SJSA1 (cell line): ENCODE results near the gene ELK4. TPM values are rescaled to one million over a fixed set of nuclear protein-coding genes. Genes with fewer than 3 reads are reported as not detected.

Source experiments
- DNase-seq, 2 experiments: peaks; one replicate each; pipeline ENCODE4 v3.0.0-alpha.2; 2015 to 2020; ENCODE audit warnings: low spot score in 2 of 2, low read depth in 1 of 2
- H3K27ac ChIP-seq: fragments of 250-450 bp; sonication (Bioruptor Pico); 2 replicates; pipeline ENCODE4 v1.5.1; 2020; ENCODE audit warnings: mild to moderate bottlenecking, moderate library complexity
- H3K27me3 ChIP-seq: fragments of 250-450 bp; sonication (Bioruptor Pico); replicated peaks from 2 replicates; pipeline ENCODE4 v1.5.1; 2020; ENCODE audit warnings: mild to moderate bottlenecking, moderate library complexity
- H3K36me3 ChIP-seq: fragments of 250-450 bp; sonication (Bioruptor Pico); 2 replicates; pipeline ENCODE4 v1.5.1; 2020; ENCODE audit warnings: mild to moderate bottlenecking
- H3K4me1 ChIP-seq: fragments of 250-450 bp; sonication (Bioruptor Pico); replicated peaks from 2 replicates; pipeline ENCODE4 v1.6.1; 2021; ENCODE audit warnings: mild to moderate bottlenecking
- H3K4me3 ChIP-seq: fragments of 250-450 bp; sonication (Bioruptor Pico); 2 replicates; pipeline ENCODE4 v1.5.1; 2020; ENCODE audit warnings: mild to moderate bottlenecking
- H3K9me3 ChIP-seq: fragments of 250-450 bp; sonication (Bioruptor Pico); replicated peaks from 2 replicates; pipeline ENCODE4 v1.5.1; 2020; ENCODE audit warnings: mild to moderate bottlenecking
- total RNA-seq: library from RNA; depleted of rRNA; stranded (reverse); fragments of >200 nt; shearing (Covaris generic); gene quantifications from 2 replicates; pipeline ENCODE4 v1.2.3, GENCODE V29; 2014

Gene ELK4
- total RNA-seq, 1 experiment from 2014 or later: 18.4 TPM

DNA sequence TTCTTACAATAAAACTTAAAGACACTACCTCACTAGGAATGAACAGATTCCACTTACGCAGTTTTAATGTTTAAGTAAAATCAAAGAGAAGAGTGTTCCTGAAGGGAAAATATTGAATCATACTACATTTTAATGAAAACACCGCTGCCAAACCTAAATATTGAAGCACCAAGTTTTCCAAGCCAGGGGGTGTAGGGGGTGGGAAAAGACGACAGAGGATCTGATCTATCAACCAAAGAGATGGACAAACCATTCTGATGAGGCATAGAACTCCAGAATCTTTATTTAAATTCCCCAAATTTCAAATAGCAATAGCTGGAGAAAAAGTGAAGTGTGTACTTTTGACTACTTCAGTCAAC is 1.2 kb downstream of the ELK4 start:
- H3K9me3 ChIP-seq: no peaks in the 10 kb centered on the region
- no peaks in the 10 kb centered on the region for H3K27me3 ChIP-seq
- H3K27ac ChIP-seq: peak overlapping the region; percentile 92
- peak overlapping the region; percentile 94 for H3K4me3 ChIP-seq
- no peak for DNase-seq
- H3K36me3 ChIP-seq: peaks cover 7% of the 10 kb centered on the region
- peaks cover 16% of the 10 kb centered on the region for H3K4me1 ChIP-seq

DNA sequence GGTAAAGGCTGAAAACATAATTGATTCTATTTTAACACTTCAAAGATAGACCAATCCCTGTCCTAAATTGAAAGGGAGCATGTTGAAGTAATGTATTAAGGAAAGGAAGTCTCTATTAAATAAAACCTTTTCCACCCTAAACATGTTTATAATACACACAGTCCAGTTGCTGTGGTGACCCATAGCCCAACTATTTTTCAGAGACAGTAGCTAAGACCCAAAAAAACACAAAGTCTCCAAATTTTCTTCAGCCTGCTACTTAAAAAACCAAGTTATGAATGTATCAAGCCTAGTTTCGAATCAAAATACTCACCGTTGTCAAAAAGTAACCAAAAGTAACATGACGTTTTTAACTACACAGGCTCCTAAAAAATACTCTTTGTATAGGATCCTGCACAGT is 1.6 kb downstream of the ELK4 start:
- Histone ChIP-seq H3K4me1 (peaks cover 16% of the 10 kb centered on the region), H3K27me3 (no peaks in the 10 kb centered on the region), H3K9me3 (no peaks in the 10 kb centered on the region), H3K4me3 (peak overlapping the region; percentile 94), H3K27ac (peak overlapping the region; percentile 92), H3K36me3 (peaks cover 7% of the 10 kb centered on the region)
- DNase-seq: peak in 1 of 2 experiments; percentile 16

DNA sequence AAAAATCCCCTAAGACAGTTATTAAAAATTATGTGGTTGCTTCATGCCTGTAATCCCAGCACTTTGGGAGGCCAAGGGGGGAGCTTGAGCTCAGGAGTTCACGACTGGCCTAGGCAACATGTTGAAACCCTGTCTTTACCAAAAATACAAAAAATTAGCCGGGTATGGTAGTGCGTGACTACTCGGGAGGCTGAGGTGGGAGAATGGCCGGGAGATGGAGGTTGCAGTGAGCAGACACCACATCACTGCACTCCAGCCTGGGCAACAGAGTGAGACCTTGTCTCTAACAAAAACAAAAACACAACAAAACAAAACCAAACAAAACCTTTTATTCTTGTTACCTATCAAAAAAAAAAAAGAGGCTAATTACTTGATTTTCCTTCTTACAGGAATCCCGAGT is 2.1 kb downstream of the ELK4 start:
- Histone ChIP-seq H3K27ac (no peak overlapping the region), H3K27me3 (no peaks in the 10 kb centered on the region), H3K9me3 (no peaks in the 10 kb centered on the region), H3K4me3 (no peak overlapping the region), H3K4me1 (peaks cover 16% of the 10 kb centered on the region), H3K36me3 (peaks cover 7% of the 10 kb centered on the region)
- DNase-seq: no peak

DNA sequence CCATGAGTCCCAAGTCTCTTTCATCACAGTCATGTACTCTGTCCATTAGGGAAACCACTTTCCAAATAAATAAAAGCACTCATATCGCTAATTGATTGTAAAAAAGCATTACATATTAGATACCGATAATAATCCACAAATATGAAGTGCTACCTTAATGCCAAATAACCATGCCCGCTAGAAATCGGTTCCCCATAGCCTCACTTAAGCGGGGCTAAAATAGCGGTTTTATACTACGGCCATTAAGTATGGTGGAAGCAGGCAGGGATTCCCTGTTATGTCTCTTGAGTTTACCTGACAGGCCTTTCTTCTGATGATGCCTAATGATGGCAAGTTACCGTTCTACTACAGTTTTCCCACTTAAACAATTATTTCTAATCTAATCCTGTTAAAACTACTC is 3.9 kb downstream of the ELK4 start:
- Histone ChIP-seq H3K36me3 (peaks cover 16% of the 10 kb centered on the region), H3K4me3 (no peak overlapping the region), H3K27me3 (no peaks in the 10 kb centered on the region), H3K9me3 (no peaks in the 10 kb centered on the region), H3K27ac (no peak overlapping the region), H3K4me1 (peaks cover 16% of the 10 kb centered on the region)
- DNase-seq: no peak

DNA sequence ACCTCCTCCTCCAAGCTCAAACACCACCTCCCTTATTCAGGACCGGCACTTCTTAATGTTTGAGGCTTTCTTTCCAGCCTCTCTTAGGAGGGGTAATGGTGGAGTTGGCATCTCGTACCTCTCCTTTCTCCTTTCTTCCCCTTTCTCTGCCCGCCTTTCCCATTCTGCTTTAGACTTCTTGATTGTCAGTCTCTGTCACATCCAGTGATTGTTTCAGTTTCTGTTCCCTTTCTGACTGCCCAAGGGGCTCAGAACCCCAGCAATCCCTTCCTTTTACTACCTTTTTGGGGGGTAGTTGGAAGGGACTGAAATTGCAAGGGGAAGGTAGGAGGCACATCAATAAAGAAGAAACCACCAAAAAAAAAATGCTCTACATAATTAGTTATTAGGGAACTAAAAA is 5.6 kb downstream of the ELK4 start:
- Histone ChIP-seq H3K36me3 (peaks cover 25% of the 10 kb centered on the region), H3K4me3 (no peak overlapping the region)

DNA sequence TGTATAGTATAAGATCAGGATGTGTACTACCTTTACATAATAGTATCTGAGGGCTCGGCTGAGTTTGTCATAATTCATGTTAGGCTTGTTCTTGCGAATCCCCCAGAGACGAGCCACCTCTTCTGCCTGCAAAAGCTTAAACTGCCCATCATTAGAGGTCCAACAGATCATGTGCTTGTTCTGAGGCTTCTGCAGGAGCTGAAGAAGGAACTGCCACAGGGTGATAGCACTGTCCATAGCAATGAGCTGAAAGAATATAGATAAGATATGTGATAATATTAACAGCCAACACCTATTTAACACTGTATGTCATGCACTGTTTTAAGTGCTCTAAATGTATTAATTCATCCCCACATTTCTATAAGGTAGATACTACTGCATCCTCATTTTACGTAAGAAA is 8.2 kb downstream of the ELK4 start:
- no peak for DNase-seq
- peaks cover 45% of the 10 kb centered on the region for H3K36me3 ChIP-seq
- no peaks in the 10 kb centered on the region; the same call in 1 of the 2 replicates for H3K4me1 ChIP-seq

More for the DNA sequence above, 5.6 kb downstream of the ELK4 start:
- DNase-seq: no peak
- H3K27me3 ChIP-seq: no peaks in the 10 kb centered on the region
- H3K9me3 ChIP-seq: no peaks in the 10 kb centered on the region
- no peak overlapping the region for H3K27ac ChIP-seq
- H3K4me1 ChIP-seq: peaks cover 9% of the 10 kb centered on the region

DNA sequence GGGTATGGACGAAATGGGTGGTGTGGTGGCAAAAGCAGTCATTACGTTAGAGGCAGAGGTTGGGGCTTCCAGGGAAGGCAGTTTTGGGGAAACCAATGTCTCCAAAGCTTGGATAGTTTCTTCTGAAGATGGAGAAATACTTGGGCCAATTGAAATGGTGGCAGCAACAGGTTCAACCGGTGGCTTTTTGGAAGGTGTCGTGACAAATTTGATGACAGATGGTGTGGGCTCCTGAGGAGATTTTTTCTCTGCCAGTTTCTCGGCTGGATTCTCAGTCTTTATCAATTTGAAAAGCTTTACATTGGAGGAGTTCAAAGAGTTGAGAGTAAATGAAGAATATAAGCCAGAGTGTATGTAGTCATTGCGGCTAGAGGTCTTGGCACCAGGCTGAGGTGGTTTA is 11.5 kb downstream of the ELK4 start:
- H3K4me1 ChIP-seq: no peaks in the 10 kb centered on the region; the same call in 1 of the 2 replicates
- H3K36me3 ChIP-seq: peaks cover 77% of the 10 kb centered on the region
- H3K27me3 ChIP-seq: no peaks in the 10 kb centered on the region
- H3K27ac ChIP-seq: no peak overlapping the region
- no peak for DNase-seq
- no peak overlapping the region for H3K4me3 ChIP-seq
- H3K9me3 ChIP-seq: no peaks in the 10 kb centered on the region

More for the DNA sequence above, 8.2 kb downstream of the ELK4 start:
- Histone ChIP-seq H3K27ac (no peak overlapping the region), H3K4me3 (no peak overlapping the region), H3K27me3 (no peaks in the 10 kb centered on the region), H3K9me3 (no peaks in the 10 kb centered on the region)

DNA sequence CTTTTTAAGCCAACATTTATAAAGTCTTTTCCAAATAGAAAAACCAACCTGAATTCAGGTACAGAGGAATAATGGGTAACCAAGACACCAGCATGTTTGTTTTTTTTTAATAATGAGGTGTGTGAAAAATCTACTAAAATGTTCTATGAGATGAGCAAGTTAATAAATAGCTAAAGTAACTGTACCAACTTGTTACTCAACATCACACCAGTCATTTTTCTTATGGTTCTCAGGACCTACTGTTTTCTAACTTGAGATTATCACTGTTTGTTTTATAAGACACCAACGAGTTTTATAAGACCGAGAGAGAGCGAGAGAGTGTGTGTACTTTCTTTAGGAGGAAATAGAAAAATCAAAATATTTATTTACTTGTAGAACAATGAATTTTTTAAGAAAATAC is 12.4 kb downstream of the ELK4 start:
- no peak overlapping the region for H3K4me3 ChIP-seq
- no peaks in the 10 kb centered on the region for H3K9me3 ChIP-seq
- no peaks in the 10 kb centered on the region for H3K27me3 ChIP-seq
- no peak overlapping the region for H3K27ac ChIP-seq
- no peaks in the 10 kb centered on the region; the same call in 1 of the 2 replicates for H3K4me1 ChIP-seq
- peaks cover 83% of the 10 kb centered on the region for H3K36me3 ChIP-seq
- DNase-seq: no peak

DNA sequence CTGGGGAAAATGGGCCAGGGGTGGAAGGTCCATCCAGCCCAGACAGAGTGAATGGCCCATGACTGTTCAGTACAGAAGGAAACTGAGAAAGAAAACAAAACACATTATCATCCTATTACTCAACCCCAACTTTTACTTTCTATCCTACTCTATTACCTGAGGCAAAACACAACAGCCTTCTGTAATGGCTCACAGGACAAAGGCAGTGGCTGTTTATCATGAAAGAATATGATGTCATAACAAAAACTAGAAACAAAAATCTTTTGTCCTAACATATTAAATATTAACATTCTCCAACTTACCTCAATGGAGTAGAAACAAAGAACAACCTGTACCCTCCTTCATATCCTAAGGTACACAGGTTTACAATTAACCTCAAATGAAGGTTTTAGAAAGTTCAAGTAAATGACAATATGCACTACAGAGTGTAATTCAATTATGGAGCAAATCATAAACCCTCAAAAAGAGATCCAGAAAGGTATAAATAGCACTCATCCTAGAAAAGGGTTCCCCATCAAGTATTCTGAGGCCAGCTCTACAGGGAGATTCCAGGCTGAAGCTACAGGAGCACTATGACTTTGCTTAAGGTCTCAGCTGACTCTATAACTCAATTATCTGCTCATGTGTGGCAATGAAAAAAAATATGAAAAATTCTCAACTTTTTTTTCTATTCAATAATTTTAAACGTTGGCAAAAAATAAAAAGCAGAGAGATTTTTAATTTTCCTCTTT is 15.1 kb downstream of the ELK4 start:
- Histone ChIP-seq H3K36me3 (peaks cover 82% of the 10 kb centered on the region), H3K4me3 (no peak overlapping the region)
- no peak for DNase-seq

DNA sequence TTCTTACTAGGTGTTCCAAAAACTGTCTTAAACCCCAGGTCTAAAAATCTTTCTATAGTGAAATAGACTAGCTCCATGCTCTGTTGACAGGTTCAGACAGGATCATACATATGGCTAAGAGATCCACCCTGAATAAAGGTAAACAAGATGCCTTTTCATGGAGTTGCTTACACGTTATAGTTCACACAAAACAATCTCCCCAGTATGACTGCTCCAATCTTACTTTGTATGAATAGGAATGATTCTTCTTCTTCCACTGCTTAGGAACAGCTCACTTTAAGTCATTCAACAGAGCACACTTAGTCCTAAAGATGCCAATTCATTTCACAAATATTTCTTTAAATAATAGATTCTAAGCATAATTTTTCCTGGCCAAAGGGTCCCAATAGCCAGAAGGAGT is 16.0 kb downstream of the ELK4 start:
- DNase-seq: no peak
- Histone ChIP-seq H3K4me1 (no peaks in the 10 kb centered on the region), H3K36me3 (peaks cover 85% of the 10 kb centered on the region), H3K4me3 (no peak overlapping the region), H3K27ac (no peak overlapping the region), H3K27me3 (no peaks in the 10 kb centered on the region), H3K9me3 (no peaks in the 10 kb centered on the region)

More for the DNA sequence above, 15.1 kb downstream of the ELK4 start:
- no peaks in the 10 kb centered on the region for H3K9me3 ChIP-seq
- no peaks in the 10 kb centered on the region; the same call in 1 of the 2 replicates for H3K4me1 ChIP-seq
- no peaks in the 10 kb centered on the region for H3K27me3 ChIP-seq
- no peak overlapping the region for H3K27ac ChIP-seq

DNA sequence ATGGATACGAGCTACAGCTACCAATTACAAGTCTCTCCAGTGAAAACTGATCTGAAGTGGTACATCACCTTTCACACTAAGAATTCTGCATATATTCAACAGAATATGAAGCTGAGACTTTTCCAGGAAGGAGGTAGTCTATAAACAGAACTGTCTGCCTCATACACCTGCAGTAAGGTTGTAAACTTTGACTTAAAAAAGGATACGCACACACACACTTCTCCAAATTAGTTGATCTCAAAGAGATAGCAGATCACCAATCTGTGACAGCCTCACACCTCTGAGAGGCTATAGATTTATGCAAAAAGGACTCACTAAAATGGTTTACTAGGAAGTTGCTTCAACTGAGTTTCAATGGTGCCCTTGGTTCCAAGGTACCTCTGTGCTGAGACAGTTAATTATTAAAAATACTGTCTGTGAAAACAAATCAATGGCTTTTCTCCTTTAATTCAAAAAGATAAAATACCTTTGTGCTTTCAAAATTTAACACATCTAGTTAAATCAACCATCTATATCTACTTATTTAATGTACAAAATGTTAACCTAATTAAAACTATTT is 17.9 kb downstream of the ELK4 start:
- H3K27ac ChIP-seq: no peak overlapping the region
- no peaks in the 10 kb centered on the region for H3K9me3 ChIP-seq
- H3K4me3 ChIP-seq: no peak overlapping the region
- H3K27me3 ChIP-seq: no peaks in the 10 kb centered on the region
- peaks cover 73% of the 10 kb centered on the region for H3K36me3 ChIP-seq
- H3K4me1 ChIP-seq: no peaks in the 10 kb centered on the region
- DNase-seq: no peak

DNA sequence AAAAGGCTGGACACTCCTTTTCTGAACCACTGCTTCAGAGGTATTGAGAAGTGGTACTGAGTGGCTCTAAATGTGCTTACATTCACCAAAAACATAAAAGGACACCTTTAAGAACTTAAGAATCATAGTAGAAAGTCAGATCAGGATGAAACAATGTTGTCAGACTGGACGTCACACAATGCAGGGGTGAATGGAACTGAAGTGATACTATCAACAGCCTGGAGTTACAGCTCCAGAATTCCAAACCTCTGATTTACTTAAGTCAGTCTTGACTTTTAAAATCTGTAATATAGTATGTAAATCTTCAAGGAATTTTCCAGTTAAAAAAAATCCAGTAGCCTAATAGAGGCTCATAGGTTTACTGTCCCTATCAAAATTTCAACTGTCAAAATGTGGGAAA is 19.3 kb downstream of the ELK4 start:
- DNase-seq: no peak
- Histone ChIP-seq H3K4me1 (no peaks in the 10 kb centered on the region), H3K36me3 (peaks cover 60% of the 10 kb centered on the region), H3K27me3 (no peaks in the 10 kb centered on the region), H3K9me3 (no peaks in the 10 kb centered on the region), H3K27ac (no peak overlapping the region), H3K4me3 (no peak overlapping the region)

DNA sequence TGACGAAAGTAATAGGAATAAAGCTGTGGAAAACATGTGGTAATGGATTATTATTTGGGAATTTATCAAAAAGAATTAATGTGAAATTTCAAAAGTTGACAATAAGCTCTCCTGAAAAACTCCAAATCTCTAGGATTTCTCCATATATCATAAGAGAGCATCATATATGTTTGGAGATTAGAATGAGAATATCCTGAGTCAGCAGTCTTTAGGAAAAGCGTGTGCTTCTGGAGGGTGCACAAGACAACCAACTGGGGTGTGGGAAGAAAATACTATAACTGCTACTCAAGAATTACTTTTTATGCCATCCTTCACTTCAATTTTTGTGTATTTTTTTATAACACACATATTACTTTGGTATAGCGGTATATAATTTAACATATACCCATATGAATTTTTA is 19.7 kb downstream of the ELK4 start:
- H3K4me1 ChIP-seq: no peaks in the 10 kb centered on the region
- no peak for DNase-seq
- no peak overlapping the region for H3K4me3 ChIP-seq
- H3K27ac ChIP-seq: no peak overlapping the region
- H3K27me3 ChIP-seq: no peaks in the 10 kb centered on the region
- peaks cover 56% of the 10 kb centered on the region for H3K36me3 ChIP-seq
- no peaks in the 10 kb centered on the region for H3K9me3 ChIP-seq

DNA sequence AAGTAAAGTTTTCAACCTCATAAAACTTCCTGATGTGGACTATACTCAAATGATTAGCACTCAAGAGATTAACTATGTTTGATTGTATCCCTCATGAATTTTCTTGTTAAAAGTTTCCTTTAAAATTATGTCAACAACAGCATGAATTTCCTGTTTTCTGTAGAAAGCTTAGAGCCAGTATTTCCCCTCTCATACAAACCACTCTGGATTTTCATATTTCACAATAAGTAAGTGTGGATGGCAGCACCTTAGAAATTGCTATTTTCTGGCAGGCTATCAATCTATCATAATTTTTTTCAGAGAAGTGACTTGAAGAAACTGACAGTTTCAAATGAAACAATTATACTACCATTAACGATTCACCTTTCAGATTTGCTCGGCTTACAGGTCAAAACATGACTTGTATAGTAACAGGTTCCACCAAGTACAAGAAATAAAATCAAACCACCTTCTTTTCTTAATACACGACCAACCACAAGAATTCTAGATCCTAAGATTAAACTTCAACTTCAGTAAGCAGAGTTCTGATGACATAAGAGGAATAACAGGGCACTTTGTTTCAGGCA is 20.8 kb downstream of the ELK4 start:
- no peaks in the 10 kb centered on the region for H3K27me3 ChIP-seq
- H3K27ac ChIP-seq: no peak overlapping the region
- DNase-seq: no peak
- no peaks in the 10 kb centered on the region for H3K4me1 ChIP-seq
- peaks cover 51% of the 10 kb centered on the region for H3K36me3 ChIP-seq
- H3K4me3 ChIP-seq: no peak overlapping the region
- no peaks in the 10 kb centered on the region for H3K9me3 ChIP-seq
